Muscle of leg (tissue), 11 donors: Measurements from ENCODE around the gene TMEM53. TPM values are rescaled to one million over a fixed set of nuclear protein-coding genes. Genes with fewer than 3 reads are reported as not detected.

Source experiments
- DNase-seq: peaks from one replicate; pipeline ENCODE4 v3.0.0; 2013
- H3K27ac ChIP-seq: one replicate; pipeline ENCODE4 v1.5.1; 2013; ENCODE audit warnings: mild to moderate bottlenecking, low read length, control low read depth
- H3K27me3 ChIP-seq: one replicate; pipeline ENCODE4 v1.6.1; 2013; ENCODE audit warnings: low read length; ENCODE audit not compliant: control insufficient read depth, insufficient read depth
- H3K36me3 ChIP-seq: one replicate; pipeline ENCODE4 v1.6.1; 2013; ENCODE audit warnings: low read length; ENCODE audit not compliant: control insufficient read depth, insufficient read depth
- H3K4me1 ChIP-seq: one replicate; pipeline ENCODE4 v1.6.1; 2013; ENCODE audit warnings: low read length; ENCODE audit not compliant: control insufficient read depth, insufficient read depth
- H3K4me3 ChIP-seq: one replicate; pipeline ENCODE4 v1.5.1; 2013; ENCODE audit warnings: low read length, control low read depth
- H3K9me3 ChIP-seq: replicated peaks from 2 replicates; pipeline ENCODE4 v1.6.1; 2013; ENCODE audit warnings: low read depth, low read length; ENCODE audit not compliant: control insufficient read depth
- WGBS: methylation state at CpG from one replicate; pipeline ENCODE4 v1.1.5; 2013; ENCODE audit warnings: missing lambda C conversion rate; ENCODE audit not compliant: insufficient coverage; 5-methylcytosine and 5-hydroxymethylcytosine counted together
- polyA plus RNA-seq, 8 donors: library from polyadenylated mRNA; unstranded; fragments of 120-200 nt; gene quantifications; one replicate each; pipeline versions ENCODE4 v1.2.1 to v1.2.3, GENCODE V29; 2013; ENCODE audit warnings: inconsistent platforms in 1 of 8, low replicate concordance in 1 of 8; ENCODE audit not compliant: insufficient read length in 8 of 8, insufficient read depth in 1 of 8
- total RNA-seq: library from RNA; stranded (reverse); fragments of 120-200 nt; gene quantifications from one replicate; pipeline ENCODE4 v1.2.4, GENCODE V29; 2013

TMEM53 gene
- total and polyA plus RNA-seq, 9 donors = 3.5 to 7.8 (median 6.2) TPM

DNA sequence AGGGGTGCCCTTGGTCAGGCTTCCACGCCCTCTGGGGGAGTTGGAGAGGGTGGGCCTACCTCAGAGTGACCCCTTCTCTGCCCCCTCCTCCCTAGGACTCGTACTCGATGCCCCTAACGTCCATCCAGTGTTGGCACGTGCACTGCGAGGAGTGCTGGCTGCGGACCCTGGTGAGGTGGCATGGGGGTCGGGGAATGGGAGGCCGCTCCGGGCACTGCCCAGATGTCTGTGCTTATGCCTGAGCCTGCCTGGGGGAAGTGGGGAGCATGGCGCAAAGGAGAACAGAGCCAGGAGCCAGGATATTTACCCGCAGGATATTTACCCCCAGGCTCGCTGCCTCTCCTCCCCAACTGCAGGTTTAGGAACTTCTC is 24.5 kb downstream of the TMEM53 start:
- Histone ChIP-seq H3K9me3 (no peaks in the 10 kb centered on the region), H3K27me3 (no peaks in the 10 kb centered on the region), H3K4me3 (no peak overlapping the region), H3K27ac (no peak overlapping the region), H3K4me1 (peaks cover 56% of the 10 kb centered on the region), H3K36me3 (peaks cover 67% of the 10 kb centered on the region)
- DNase-seq = no peak
- WGBS = 83% methylated on average over 7 of the region's 13 CpGs

DNA sequence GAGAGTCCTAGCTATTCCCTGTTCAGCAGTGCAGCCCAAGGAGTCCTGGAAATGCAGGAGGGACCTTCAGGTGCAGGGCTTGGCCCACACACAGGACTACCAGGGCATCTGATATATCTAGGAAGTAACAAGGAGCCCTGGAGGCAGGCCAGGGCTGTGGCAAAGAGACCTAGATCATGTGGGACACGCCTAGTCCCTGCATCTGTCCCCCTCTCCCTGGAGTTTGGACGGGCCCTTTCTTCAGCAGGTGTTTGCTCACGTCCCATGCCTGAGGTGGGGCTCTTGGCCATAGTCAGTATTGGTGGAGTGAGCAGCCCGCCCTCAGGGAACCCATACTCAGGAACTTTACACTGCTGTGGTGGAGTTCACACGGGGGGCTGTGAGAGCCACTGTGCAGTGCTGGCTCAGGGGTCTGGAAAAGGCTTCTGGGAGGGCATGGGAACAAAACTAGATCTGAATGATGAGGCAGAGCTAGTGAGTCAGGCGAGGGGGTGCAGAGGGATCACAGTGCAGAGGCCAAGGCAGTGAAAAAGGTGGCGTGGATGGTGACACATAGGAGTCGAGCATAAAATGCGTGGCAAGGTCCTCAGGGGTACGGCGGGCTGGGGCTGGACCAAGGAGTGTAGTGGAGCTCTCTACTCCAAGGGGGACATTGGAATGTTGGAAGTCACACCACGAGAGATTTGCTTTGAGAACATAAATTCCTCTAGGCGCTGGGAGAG is 25.6 kb downstream of the TMEM53 start:
- peaks cover 71% of the 10 kb centered on the region for H3K36me3 ChIP-seq
- WGBS = 84% methylated on average over 10 of the region's 13 CpGs

DNA sequence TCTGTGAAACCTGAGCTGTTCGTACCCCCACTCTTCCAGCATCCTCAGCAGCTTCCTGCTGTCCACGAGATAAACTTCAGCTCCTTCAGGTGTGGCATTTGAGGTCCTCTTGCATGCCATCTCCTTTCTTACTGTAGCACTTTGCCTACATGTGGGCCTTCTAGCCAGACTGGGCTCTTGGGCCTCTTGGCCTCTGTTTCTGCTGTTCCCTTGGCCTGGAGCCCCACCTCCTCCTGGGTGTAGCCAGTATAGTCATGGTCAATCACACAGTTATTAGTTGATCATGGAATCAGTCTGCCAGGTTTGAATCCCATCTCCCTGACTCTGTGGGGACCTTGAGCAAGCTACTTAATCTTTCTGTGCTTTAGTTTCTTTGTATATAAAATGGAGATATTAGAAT is 26.4 kb downstream of the TMEM53 start:
- H3K4me1 ChIP-seq = peaks cover 75% of the 10 kb centered on the region
- no peak overlapping the region for H3K4me3 ChIP-seq
- no peak for DNase-seq
- no peak overlapping the region for H3K27ac ChIP-seq
- peaks cover 79% of the 10 kb centered on the region for H3K36me3 ChIP-seq
- H3K27me3 ChIP-seq = no peaks in the 10 kb centered on the region
- 38% methylated on average over 2 of the region's 2 CpGs for whole genome bisulfite sequencing
- no peaks in the 10 kb centered on the region for H3K9me3 ChIP-seq

More for the DNA sequence above, 25.6 kb downstream of the TMEM53 start:
- no peak overlapping the region for H3K4me3 ChIP-seq
- no peaks in the 10 kb centered on the region for H3K9me3 ChIP-seq
- DNase-seq = no peak
- H3K27me3 ChIP-seq = no peaks in the 10 kb centered on the region
- H3K4me1 ChIP-seq = peaks cover 67% of the 10 kb centered on the region
- H3K27ac ChIP-seq = no peak overlapping the region

GRCh38 chr1:44646261-44647110 is 27.8 kb downstream of the TMEM53 start:
- no peak overlapping the region for H3K4me3 ChIP-seq
- 73% methylated on average over 15 of the region's 28 CpGs for WGBS
- peak; percentile 44 for DNase-seq
- H3K9me3 ChIP-seq = no peaks in the 10 kb centered on the region
- no peaks in the 10 kb centered on the region for H3K27me3 ChIP-seq
- peaks cover 83% of the 10 kb centered on the region for H3K36me3 ChIP-seq
- H3K4me1 ChIP-seq = peaks cover 89% of the 10 kb centered on the region
- H3K27ac ChIP-seq = peak overlapping the region; percentile 93

DNA sequence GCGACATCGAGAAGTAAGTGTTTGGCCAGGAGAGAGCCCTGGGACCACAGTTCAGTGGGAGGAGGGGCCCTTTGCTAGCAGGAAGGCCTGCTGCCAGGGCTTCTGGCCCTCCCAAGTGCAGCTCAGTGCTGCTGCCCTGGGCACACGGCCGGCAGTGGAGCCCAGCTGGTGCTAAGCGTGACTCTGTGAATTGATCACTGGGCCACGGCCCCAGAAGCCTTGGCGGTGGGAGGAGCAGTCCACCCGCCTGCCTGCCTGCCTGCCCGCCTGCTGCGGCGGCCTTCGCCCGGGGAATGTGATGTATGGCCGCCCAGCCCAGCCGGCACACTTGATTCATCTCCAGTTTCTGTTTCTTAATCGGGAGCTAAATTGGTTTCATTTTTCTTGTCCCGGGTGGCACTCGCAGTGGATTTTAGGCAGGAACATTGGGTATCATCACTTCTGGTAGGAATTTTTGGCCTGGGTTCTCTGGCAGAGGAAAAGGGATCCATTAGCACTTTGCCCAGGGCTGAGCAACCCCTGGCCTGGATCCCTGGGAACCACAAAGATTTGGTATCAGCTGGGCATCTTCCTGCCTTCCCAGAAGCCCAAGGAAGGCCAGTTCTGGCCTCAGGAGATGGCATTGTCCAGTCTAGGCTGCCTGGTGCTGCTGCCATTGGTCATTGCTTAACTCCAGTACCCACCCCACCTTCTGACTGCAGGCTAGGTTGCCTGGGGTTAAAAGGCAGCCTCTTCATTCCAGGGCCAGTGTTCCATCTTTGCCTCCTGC is 28.6 kb downstream of the TMEM53 start:
- no peaks in the 10 kb centered on the region for H3K9me3 ChIP-seq
- no peaks in the 10 kb centered on the region for H3K27me3 ChIP-seq
- H3K4me1 ChIP-seq = peaks cover 95% of the 10 kb centered on the region
- H3K36me3 ChIP-seq = peaks cover 84% of the 10 kb centered on the region
- H3K4me3 ChIP-seq = no peak overlapping the region
- DNase-seq = peak; percentile 88
- WGBS = 60% methylated on average over 14 of the region's 18 CpGs
- peak overlapping the region; percentile 93 for H3K27ac ChIP-seq

GRCh38 chr1:44644806-44645205 is 29.5 kb downstream of the TMEM53 start:
- no peak for DNase-seq
- 93% methylated on average over 4 of the region's 7 CpGs for WGBS
- Histone ChIP-seq H3K4me3 (no peak overlapping the region), H3K27me3 (no peaks in the 10 kb centered on the region), H3K27ac (peak overlapping the region; percentile 80), H3K4me1 (peaks cover 95% of the 10 kb centered on the region), H3K9me3 (no peaks in the 10 kb centered on the region), H3K36me3 (peaks cover 83% of the 10 kb centered on the region)

- peak; percentile 55 for DNase-seq
- Histone ChIP-seq H3K27me3 (no peaks in the 10 kb centered on the region), H3K9me3 (no peaks in the 10 kb centered on the region), H3K27ac (peak overlapping the region; percentile 80), H3K4me3 (no peak overlapping the region), H3K4me1 (peaks cover 92% of the 10 kb centered on the region), H3K36me3 (peaks cover 83% of the 10 kb centered on the region)
- WGBS = 55% methylated on average over 6 of the region's 9 CpGs
These were observed 30.5 kb downstream of the TMEM53 start for GRCh38 chr1:44643721-44644334.

GRCh38 chr1:44642925-44643324 is 31.4 kb downstream of the TMEM53 start:
- Histone ChIP-seq H3K27me3 (no peaks in the 10 kb centered on the region), H3K4me1 (peaks cover 89% of the 10 kb centered on the region), H3K27ac (peak overlapping the region; percentile 20), H3K4me3 (no peak overlapping the region), H3K36me3 (peaks cover 86% of the 10 kb centered on the region), H3K9me3 (no peaks in the 10 kb centered on the region)
- 72% methylated on average over 3 of the region's 3 CpGs for WGBS
- no peak for DNase-seq

GRCh38 chr1:44642255-44642654 is 32.0 kb downstream of the TMEM53 start:
- Histone ChIP-seq H3K27me3 (no peaks in the 10 kb centered on the region), H3K4me3 (no peak overlapping the region), H3K36me3 (peaks cover 86% of the 10 kb centered on the region), H3K9me3 (no peaks in the 10 kb centered on the region), H3K4me1 (peaks cover 89% of the 10 kb centered on the region), H3K27ac (peak overlapping the region; percentile 20)
- no peak for DNase-seq
- WGBS = 93% methylated on average over 1 of the region's 2 CpGs
